Common myeloid progenitor, CD34-positive (primary cell): Measurements from ENCODE around the gene BFSP1.

ENCODE experiments used
- CTCF ChIA-PET: fragments of 350-600 bp; sonication (Branson Sonifier 250); formaldehyde crosslinking; loops from one replicate; lab custom pipeline; 2021; ENCODE audit warnings: antibody characterized with exemption; lab: Charles Lee
- POLR2A ChIA-PET: fragments of 350-600 bp; sonication (Branson Sonifier 250); formaldehyde crosslinking; loops from one replicate; lab custom pipeline; 2021; ENCODE audit warnings: antibody characterized with exemption; lab: Charles Lee
- DNase-seq, 3 donors: peaks; one replicate each; pipeline versions ENCODE4 v3.0.0 to v3.0.0-alpha.2; 2013
- H3K27ac ChIP-seq, 2 experiments: 1 replicate in 1 of 2; 2 replicates in 1 of 2; pipeline ENCODE4 v1.7.0; 2013; ENCODE audit warnings: inconsistent platforms in 2 of 2, low read length in 2 of 2, mild to moderate bottlenecking in 2 of 2, low read depth in 1 of 2, moderate library complexity in 1 of 2; ENCODE audit not compliant: severe bottlenecking in 2 of 2, insufficient read depth in 1 of 2, poor library complexity in 1 of 2
- H3K27me3 ChIP-seq, 5 experiments: replicated peaks in 2 of 5; 1 replicate in 3 of 5; 2 replicates in 2 of 5; pipeline versions ENCODE4 v1.6.1 to v1.7.0; 2013; ENCODE audit warnings: low read length in 4 of 5, mild to moderate bottlenecking in 2 of 5, moderate library complexity in 2 of 5, inconsistent platforms in 1 of 5; ENCODE audit not compliant: insufficient read depth in 5 of 5, control insufficient read depth in 4 of 5
- H3K36me3 ChIP-seq, 4 experiments: 1 replicate in 2 of 4; 2 replicates in 2 of 4; pipeline versions ENCODE4 v1.6.1 to v1.7.0; 2013; ENCODE audit warnings: low read length in 3 of 4, control low read depth in 1 of 4, mild to moderate bottlenecking in 1 of 4; ENCODE audit not compliant: control insufficient read depth in 4 of 4, insufficient read depth in 4 of 4
- H3K4me1 ChIP-seq, 4 experiments: 1 replicate in 3 of 4; 2 replicates in 1 of 4; pipeline versions ENCODE4 v1.6.1 to v1.7.1; 2013; ENCODE audit warnings: low read length in 3 of 4, mild to moderate bottlenecking in 3 of 4, control low read depth in 1 of 4, inconsistent platforms in 1 of 4, moderate library complexity in 1 of 4; ENCODE audit not compliant: control insufficient read depth in 4 of 4, insufficient read depth in 4 of 4; ENCODE audit errors: control extremely low read depth in 1 of 4
- H3K4me3 ChIP-seq, 7 experiments: 1 replicate in 4 of 7; 2 replicates in 3 of 7; pipeline versions ENCODE4 v1.5.1 to v1.7.0; 2013; ENCODE audit warnings: mild to moderate bottlenecking in 7 of 7, low read length in 6 of 7, moderate library complexity in 6 of 7, inconsistent platforms in 2 of 7, low read depth in 2 of 7, control low read depth in 1 of 7; ENCODE audit not compliant: insufficient read depth in 4 of 7, control insufficient read depth in 1 of 7; ENCODE audit errors: extremely low read depth in 1 of 7
- H3K9me3 ChIP-seq, 5 experiments: 1 replicate in 4 of 5; 2 replicates in 1 of 5; pipeline versions ENCODE4 v1.6.1 to v1.7.1; 2013; ENCODE audit warnings: low read length in 4 of 5, mild to moderate bottlenecking in 2 of 5, inconsistent platforms in 1 of 5, low read depth in 1 of 5, moderate library complexity in 1 of 5; ENCODE audit not compliant: control insufficient read depth in 4 of 5, insufficient read depth in 2 of 5; ENCODE audit errors: control extremely low read depth in 1 of 5
- WGBS: methylation state at CpG from one replicate; pipeline ENCODE4 v1.1.5; 2013; ENCODE audit not compliant: insufficient coverage; 5-methylcytosine and 5-hydroxymethylcytosine counted together

BFSP1 gene

DNA sequence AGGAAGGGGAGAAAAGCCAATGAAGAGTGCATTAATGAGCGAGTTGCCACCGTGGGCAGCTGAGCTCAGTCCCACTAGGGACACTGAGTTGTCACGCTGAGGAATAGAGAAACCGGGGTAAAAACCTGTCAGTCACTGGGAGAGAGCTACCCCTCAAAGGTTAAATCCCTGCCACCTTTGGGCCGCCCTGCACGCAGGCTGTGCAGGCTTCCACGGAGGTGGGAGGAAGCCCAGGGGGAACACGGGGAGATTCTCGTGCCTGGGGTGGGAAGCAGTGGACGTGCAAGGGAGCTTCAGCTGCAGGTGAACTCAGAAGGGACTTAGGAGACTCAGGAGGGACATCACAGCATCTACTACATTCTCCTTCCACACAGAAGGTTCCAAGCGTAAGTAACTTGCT is 50.5 kb downstream of the BFSP1 start:
- no peak overlapping the region for H3K27ac ChIP-seq
- no peaks in the 10 kb centered on the region for H3K36me3 ChIP-seq
- POLR2A ChIA-PET = no interaction called here
- H3K9me3 ChIP-seq = peaks cover 0 to 3% (median 0%) of the 10 kb centered on the region in 5 experiments
- no peaks in the 10 kb centered on the region for H3K4me1 ChIP-seq
- CTCF ChIA-PET = no interaction called here
- 97% methylated on average over 7 of the region's 11 CpGs for WGBS
- H3K27me3 ChIP-seq = peaks cover 0 to 8% (median 0%) of the 10 kb centered on the region in 5 experiments
- DNase-seq = no peak
- no peak overlapping the region for H3K4me3 ChIP-seq

DNA sequence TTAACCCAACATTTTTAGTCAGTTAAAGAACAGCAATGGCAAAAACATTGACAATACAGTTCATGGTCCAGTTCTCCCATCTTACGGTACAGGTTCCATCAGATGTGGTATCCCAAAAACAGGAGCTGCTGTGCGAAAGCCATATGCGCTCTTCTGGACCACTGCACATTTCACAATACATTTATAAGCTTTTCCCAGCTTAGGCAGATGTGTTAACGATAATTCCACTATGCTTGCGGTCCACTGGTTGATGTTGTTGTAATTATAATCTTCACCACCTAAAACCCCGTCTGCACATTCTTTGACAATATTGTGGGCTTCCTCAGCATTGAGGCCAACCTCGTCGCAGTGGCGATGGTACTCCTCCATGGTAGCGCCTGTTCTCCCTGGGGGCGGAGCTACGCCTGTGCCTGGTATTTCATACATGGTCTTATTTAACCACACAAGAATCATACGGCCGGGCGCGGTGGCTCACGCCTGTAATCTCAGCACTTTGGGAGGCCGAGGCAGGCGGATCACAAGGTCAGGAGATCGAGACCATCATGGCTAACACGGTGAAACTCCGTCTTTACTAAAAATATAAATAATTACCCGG is 52.0 kb downstream of the BFSP1 start:
- no peaks in the 10 kb centered on the region for H3K4me1 ChIP-seq
- peaks cover 0 to 2% (median 0%) of the 10 kb centered on the region in 5 experiments for H3K9me3 ChIP-seq
- peaks cover 0 to 5% (median 0%) of the 10 kb centered on the region in 5 experiments for H3K27me3 ChIP-seq
- CTCF ChIA-PET = no interaction called here
- no peaks in the 10 kb centered on the region for H3K36me3 ChIP-seq
- no peak overlapping the region for H3K4me3 ChIP-seq
- H3K27ac ChIP-seq = no peak overlapping the region
- POLR2A ChIA-PET = no interaction called here
- no peak for DNase-seq
- WGBS = 94% methylated on average over 17 of the region's 23 CpGs

DNA sequence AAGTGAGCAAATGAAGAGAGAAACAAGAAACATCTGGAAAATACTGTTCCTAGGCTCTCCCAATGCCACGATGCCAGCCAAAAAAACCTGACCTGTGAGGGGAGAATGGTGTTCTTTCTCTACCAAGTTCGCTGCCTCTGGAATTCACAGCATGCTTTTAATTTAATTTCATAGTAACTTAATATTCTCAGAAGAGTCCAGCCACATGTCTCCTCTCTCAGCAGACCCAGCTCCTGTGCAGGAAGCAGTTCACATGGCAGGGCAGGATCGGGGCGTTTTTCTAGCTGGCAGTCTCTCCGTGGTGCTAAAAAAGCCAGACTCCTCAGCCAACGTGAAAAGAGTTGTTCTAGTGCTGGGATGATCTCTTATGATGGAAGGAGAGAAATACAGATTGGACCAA is 57.5 kb downstream of the BFSP1 start:
- CTCF ChIA-PET = no interaction called here
- H3K9me3 ChIP-seq = peaks cover 0 to 2% (median 0%) of the 10 kb centered on the region in 5 experiments
- no peak for DNase-seq
- H3K27me3 ChIP-seq = peaks cover 0 to 3% (median 0%) of the 10 kb centered on the region in 5 experiments
- no peaks in the 10 kb centered on the region for H3K4me1 ChIP-seq
- 96% methylated on average over 4 of the region's 6 CpGs for WGBS
- POLR2A ChIA-PET = no interaction called here
- H3K27ac ChIP-seq = no peak overlapping the region
- H3K36me3 ChIP-seq = no peaks in the 10 kb centered on the region
- no peak overlapping the region for H3K4me3 ChIP-seq

GRCh38 chr20:17471606-17472187 is 59.5 kb downstream of the BFSP1 start:
- peaks cover 0 to 2% (median 0%) of the 10 kb centered on the region in 5 experiments for H3K9me3 ChIP-seq
- CTCF ChIA-PET = no interaction called here
- H3K4me1 ChIP-seq = no peaks in the 10 kb centered on the region
- H3K27ac ChIP-seq = no peak overlapping the region
- no peak overlapping the region for H3K4me3 ChIP-seq
- peaks cover 0 to 3% (median 0%) of the 10 kb centered on the region in 5 experiments for H3K27me3 ChIP-seq
- no peak for DNase-seq
- H3K36me3 ChIP-seq = no peaks in the 10 kb centered on the region
- POLR2A ChIA-PET = no interaction called here
- WGBS = 87% methylated on average over 8 of the region's 10 CpGs

GRCh38 chr20:17470973-17471372 is 60.2 kb downstream of the BFSP1 start:
- Histone ChIP-seq H3K27ac (no peak overlapping the region), H3K4me3 (no peak overlapping the region), H3K27me3 (peaks cover 0 to 3% (median 0%) of the 10 kb centered on the region in 5 experiments), H3K4me1 (no peaks in the 10 kb centered on the region), H3K9me3 (peaks cover 0 to 2% (median 0%) of the 10 kb centered on the region in 5 experiments), H3K36me3 (no peaks in the 10 kb centered on the region)
- 93% methylated on average over 3 of the region's 9 CpGs for WGBS
- ChIA-PET CTCF (no interaction called here), POLR2A (no interaction called here)
- no peak for DNase-seq

DNA sequence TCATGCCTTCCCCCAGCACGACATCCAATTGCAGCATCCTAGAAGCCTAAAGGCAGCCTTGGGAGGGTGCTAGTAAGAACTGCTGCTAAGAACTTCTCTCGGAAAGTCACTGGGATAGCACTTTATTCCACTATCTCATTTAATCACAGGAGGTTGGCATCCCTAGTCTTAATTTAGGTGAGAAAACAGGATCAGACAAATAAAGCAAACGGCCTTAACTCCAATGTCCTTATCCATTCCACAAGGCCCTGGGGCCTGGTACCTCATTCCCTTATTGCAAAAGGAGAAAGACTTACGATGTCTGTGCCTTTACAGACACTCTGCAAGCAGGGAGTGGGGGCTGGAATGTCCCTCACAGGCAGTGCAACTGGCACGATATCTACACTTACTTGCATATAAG is 60.7 kb downstream of the BFSP1 start:
- H3K27me3 ChIP-seq = peaks cover 0 to 3% (median 0%) of the 10 kb centered on the region in 5 experiments
- H3K4me1 ChIP-seq = no peaks in the 10 kb centered on the region
- CTCF ChIA-PET = no interaction called here
- DNase-seq = no peak
- POLR2A ChIA-PET = no interaction called here
- no peaks in the 10 kb centered on the region for H3K36me3 ChIP-seq
- H3K9me3 ChIP-seq = peaks cover 0 to 2% (median 0%) of the 10 kb centered on the region in 5 experiments
- no peak overlapping the region for H3K4me3 ChIP-seq
- H3K27ac ChIP-seq = no peak overlapping the region
- WGBS = 100% methylated on average over 3 of the region's 5 CpGs

- Histone ChIP-seq H3K36me3 (no peaks in the 10 kb centered on the region), H3K4me1 (no peaks in the 10 kb centered on the region), H3K9me3 (peaks cover 0 to 1% (median 0%) of the 10 kb centered on the region in 5 experiments), H3K27me3 (peaks cover 0 to 3% (median 0%) of the 10 kb centered on the region in 5 experiments), H3K27ac (no peak overlapping the region), H3K4me3 (no peak overlapping the region)
- WGBS = 97% methylated on average over 4 of the region's 7 CpGs
- ChIA-PET POLR2A (interaction anchor here (0.6 kb wide), 2 partner anchors 20 to 1389 kb away, joined by 3 to 6 read pairs; no protein-coding TSS in a partner anchor), CTCF (no interaction called here)
- DNase-seq = no peak
These were observed 61.7 kb downstream of the BFSP1 start for GRCh38 chr20:17469246-17470030.
